Fibroblast of lung (primary cell): Measurements from ENCODE around the gene ETFB.

Source experiments
- EZH2 ChIP-seq: IDR thresholded peaks from 2 replicates; pipeline ENCODE4 v1.5.1; 2012; ENCODE audit warnings: low read length, control low read depth, mild to moderate bottlenecking; ENCODE audit errors: missing control alignments
- TF ChIP-seq, protein P1 (sequence below), 2 donors: IDR thresholded peaks in 1 of 2; conservative IDR thresholded peaks in 1 of 2; 1 replicate in 1 of 2; 2 replicates in 1 of 2; pipeline ENCODE4 v1.5.1; 2011 to 2012; ENCODE audit warnings: low read length in 2 of 2, control low read depth in 1 of 2, inconsistent platforms in 1 of 2, low read depth in 1 of 2, mild to moderate bottlenecking in 1 of 2

DNA sequence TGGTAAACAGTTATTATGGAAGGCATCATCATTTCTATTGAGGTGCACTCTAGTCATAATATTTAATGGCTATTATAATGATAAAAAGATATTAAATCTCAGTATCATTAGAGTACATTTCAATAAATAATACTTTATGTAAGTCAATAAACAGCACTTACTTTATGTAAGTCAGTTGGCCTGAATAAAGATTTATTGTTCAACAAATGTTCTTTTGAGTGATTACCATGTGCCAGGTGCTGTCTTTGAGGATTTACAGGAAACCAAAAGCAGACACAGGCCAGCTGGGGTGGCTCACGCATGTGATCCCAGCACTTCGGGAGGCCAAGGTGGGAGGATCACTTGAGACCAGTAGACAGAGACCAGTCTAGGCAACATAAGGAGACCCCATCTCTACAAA is 11.2 kb upstream of the ETFB start:
- no peak for TF ChIP-seq EZH2
- TF ChIP-seq, protein P1, sequence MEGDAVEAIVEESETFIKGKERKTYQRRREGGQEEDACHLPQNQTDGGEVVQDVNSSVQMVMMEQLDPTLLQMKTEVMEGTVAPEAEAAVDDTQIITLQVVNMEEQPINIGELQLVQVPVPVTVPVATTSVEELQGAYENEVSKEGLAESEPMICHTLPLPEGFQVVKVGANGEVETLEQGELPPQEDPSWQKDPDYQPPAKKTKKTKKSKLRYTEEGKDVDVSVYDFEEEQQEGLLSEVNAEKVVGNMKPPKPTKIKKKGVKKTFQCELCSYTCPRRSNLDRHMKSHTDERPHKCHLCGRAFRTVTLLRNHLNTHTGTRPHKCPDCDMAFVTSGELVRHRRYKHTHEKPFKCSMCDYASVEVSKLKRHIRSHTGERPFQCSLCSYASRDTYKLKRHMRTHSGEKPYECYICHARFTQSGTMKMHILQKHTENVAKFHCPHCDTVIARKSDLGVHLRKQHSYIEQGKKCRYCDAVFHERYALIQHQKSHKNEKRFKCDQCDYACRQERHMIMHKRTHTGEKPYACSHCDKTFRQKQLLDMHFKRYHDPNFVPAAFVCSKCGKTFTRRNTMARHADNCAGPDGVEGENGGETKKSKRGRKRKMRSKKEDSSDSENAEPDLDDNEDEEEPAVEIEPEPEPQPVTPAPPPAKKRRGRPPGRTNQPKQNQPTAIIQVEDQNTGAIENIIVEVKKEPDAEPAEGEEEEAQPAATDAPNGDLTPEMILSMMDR (conservative IDR thresholded peaks at IDR 0.05 in 1 of 2, IDR thresholded peaks at IDR 0.05 in 1 of 2; ENCODE audit: low read depth in 1 of 2, low read length in 2 of 2): no peak
